GM12878 (cell line): ENCODE results near the gene SMU1.

ENCODE experiments used
- CEBPB ChIP-seq, 2 experiments: fragments of 150-350 bp in 1 of 2; IDR thresholded peaks; 2 replicates each; pipeline ENCODE4 v1.6.1; 2012 to 2014; ENCODE audit warnings: low read depth in 2 of 2, low read length in 2 of 2, borderline replicate concordance in 1 of 2, inconsistent platforms in 1 of 2
- CHD2 ChIP-seq: IDR thresholded peaks from 2 replicates; pipeline ENCODE4 v1.6.1; 2011; ENCODE audit warnings: low read depth, low read length, improper control_type of control experiment, borderline replicate concordance
- CREB1 ChIP-seq: IDR thresholded peaks from 2 replicates; pipeline ENCODE4 v1.6.1; 2012; ENCODE audit warnings: low read depth, mild to moderate bottlenecking, inconsistent platforms
- EP300 ChIP-seq, 2 experiments: fragments of 150-350 bp in 1 of 2; IDR thresholded peaks; 2 replicates each; pipeline ENCODE4 v1.6.1; 2011 to 2012; ENCODE audit warnings: low read depth in 2 of 2, low read length in 2 of 2, borderline replicate concordance in 1 of 2, improper control_type of control experiment in 1 of 2, inconsistent platforms in 1 of 2; ENCODE audit not compliant: control insufficient read depth in 1 of 2
- HCFC1 ChIP-seq: fragments of 150-350 bp; IDR thresholded peaks from 2 replicates; pipeline ENCODE4 v1.6.1; 2014; ENCODE audit warnings: low read length
- MYC ChIP-seq: IDR thresholded peaks from 2 replicates; pipeline ENCODE4 v1.6.1; 2011; ENCODE audit warnings: mild to moderate bottlenecking, low read length, moderate library complexity, inconsistent platforms; ENCODE audit not compliant: insufficient read depth, insufficient replicate concordance, insufficient read length, severe bottlenecking
- PAX8 ChIP-seq: fragments of 450-650 bp; IDR thresholded peaks from 2 replicates; pipeline ENCODE4 v1.6.1; 2017; ENCODE audit warnings: mild to moderate bottlenecking, moderate library complexity
- POLR2A ChIP-seq: IDR thresholded peaks from 2 replicates; pipeline ENCODE4 v1.6.1; 2011; ENCODE audit warnings: low read depth, mild to moderate bottlenecking, low read length
- SIN3A ChIP-seq: IDR thresholded peaks from 2 replicates; pipeline ENCODE4 v1.6.1; 2012; ENCODE audit warnings: low read depth, low read length, improper control_type of control experiment
- SUZ12 ChIP-seq: fragments of 200-600 bp; sonication (generic); IDR thresholded peaks from one replicate; pipeline ENCODE4 v1.6.1; 2018; ENCODE audit warnings: antibody characterized with exemption, mild to moderate bottlenecking; ENCODE audit not compliant: unreplicated experiment
- TF ChIP-seq, protein P1 (sequence below): IDR thresholded peaks from 2 replicates; pipeline ENCODE4 v1.6.1; 2011; ENCODE audit warnings: borderline replicate concordance, low read depth, mild to moderate bottlenecking, moderate library complexity, mixed read lengths, low read length; ENCODE audit not compliant: insufficient read depth; ENCODE audit errors: extremely low read length
- TF ChIP-seq, protein P2 (sequence below), 3 experiments: IDR thresholded peaks in 2 of 3; conservative IDR thresholded peaks in 1 of 3; 2 replicates each; pipeline ENCODE4 v1.5.1; 2011; ENCODE audit warnings: low read depth in 3 of 3, low read length in 3 of 3, mild to moderate bottlenecking in 3 of 3, control low read depth in 2 of 3, moderate library complexity in 2 of 3, inconsistent platforms in 1 of 3, mixed read lengths in 1 of 3; ENCODE audit not compliant: control insufficient read depth in 2 of 3, insufficient read depth in 1 of 3; ENCODE audit errors: extremely low read depth in 1 of 3

DNA sequence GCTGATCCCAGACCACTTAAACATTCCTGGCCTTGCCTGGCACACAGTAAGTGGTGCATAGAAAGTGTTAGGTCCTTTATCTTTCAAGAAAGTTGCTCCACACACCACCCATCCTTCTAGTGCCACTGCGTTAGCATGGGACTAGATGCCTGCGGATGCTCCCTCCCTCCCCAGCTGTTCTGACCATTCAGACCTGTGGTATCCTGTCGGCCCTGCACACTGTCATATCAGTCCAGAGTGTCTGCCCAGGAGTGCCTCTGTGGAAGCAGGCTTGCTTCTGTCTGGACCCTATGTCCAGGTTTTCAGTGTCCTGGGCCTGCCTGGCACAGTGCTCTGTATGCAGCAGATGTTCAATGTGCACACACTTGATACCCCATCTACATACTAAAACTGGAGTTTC, 38.3 kb upstream of the SMU1 start:
- TF ChIP-seq, protein P1, sequence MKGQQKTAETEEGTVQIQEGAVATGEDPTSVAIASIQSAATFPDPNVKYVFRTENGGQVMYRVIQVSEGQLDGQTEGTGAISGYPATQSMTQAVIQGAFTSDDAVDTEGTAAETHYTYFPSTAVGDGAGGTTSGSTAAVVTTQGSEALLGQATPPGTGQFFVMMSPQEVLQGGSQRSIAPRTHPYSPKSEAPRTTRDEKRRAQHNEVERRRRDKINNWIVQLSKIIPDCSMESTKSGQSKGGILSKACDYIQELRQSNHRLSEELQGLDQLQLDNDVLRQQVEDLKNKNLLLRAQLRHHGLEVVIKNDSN, result no peak
- no peak for TF ChIP-seq EP300 (IDR thresholded peaks at IDR 0.05; ENCODE audit: borderline replicate concordance in 1 of 2, control insufficient read depth in 1 of 2, low read depth in 2 of 2, low read length in 2 of 2)
- TF ChIP-seq PAX8, result no peak
- no peak for TF ChIP-seq CHD2
- no peak for TF ChIP-seq POLR2A
- no peak for TF ChIP-seq SUZ12
- no peak for TF ChIP-seq SIN3A
- no peak for TF ChIP-seq CREB1
- TF ChIP-seq MYC, result no peak
- no peak for TF ChIP-seq CEBPB (IDR thresholded peaks at IDR 0.05; ENCODE audit: borderline replicate concordance in 1 of 2, low read depth in 2 of 2, low read length in 2 of 2)
- TF ChIP-seq HCFC1, result no peak
- TF ChIP-seq, protein P2, sequence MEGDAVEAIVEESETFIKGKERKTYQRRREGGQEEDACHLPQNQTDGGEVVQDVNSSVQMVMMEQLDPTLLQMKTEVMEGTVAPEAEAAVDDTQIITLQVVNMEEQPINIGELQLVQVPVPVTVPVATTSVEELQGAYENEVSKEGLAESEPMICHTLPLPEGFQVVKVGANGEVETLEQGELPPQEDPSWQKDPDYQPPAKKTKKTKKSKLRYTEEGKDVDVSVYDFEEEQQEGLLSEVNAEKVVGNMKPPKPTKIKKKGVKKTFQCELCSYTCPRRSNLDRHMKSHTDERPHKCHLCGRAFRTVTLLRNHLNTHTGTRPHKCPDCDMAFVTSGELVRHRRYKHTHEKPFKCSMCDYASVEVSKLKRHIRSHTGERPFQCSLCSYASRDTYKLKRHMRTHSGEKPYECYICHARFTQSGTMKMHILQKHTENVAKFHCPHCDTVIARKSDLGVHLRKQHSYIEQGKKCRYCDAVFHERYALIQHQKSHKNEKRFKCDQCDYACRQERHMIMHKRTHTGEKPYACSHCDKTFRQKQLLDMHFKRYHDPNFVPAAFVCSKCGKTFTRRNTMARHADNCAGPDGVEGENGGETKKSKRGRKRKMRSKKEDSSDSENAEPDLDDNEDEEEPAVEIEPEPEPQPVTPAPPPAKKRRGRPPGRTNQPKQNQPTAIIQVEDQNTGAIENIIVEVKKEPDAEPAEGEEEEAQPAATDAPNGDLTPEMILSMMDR (IDR thresholded peaks at IDR 0.05 in 2 of 3, conservative IDR thresholded peaks at IDR 0.05 in 1 of 3; ENCODE audit: control insufficient read depth in 2 of 3, extremely low read depth in 1 of 3, insufficient read depth in 1 of 3, low read depth in 3 of 3, low read length in 3 of 3), result no peak
